ENCODE data around the gene MXI1. TPM values are rescaled to one million over a fixed set of nuclear protein-coding genes. Genes with fewer than 3 reads are reported as not detected.

Gene MXI1
- total RNA-seq, 1 donor from 2014 or later: 31.5 TPM

DNA sequence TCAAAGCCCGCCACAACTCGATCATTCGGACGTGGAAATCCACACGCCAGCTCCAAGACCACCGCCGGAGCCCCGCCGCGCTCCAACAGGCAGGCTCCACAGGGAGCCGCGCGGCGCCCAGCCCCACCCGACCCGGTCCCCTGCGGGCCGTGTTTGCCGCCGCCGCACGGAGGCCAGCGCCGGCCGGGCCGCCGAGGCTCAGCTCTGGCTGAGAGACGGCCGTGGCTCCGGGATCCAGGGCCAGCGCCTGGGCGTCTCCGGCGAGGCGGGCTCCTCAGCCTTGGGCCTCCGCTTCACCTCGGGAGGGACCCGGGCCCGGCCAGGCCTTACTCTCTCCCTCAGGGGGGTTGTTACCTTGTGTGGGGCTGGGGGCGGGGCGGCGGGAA is 97.0 kb downstream of the MXI1 start:
- peaks cover 43% of the 10 kb centered on the region for H4K20me1 ChIP-seq (ENCODE audit: insufficient read depth, low read length)
- TF ChIP-seq, protein P1, sequence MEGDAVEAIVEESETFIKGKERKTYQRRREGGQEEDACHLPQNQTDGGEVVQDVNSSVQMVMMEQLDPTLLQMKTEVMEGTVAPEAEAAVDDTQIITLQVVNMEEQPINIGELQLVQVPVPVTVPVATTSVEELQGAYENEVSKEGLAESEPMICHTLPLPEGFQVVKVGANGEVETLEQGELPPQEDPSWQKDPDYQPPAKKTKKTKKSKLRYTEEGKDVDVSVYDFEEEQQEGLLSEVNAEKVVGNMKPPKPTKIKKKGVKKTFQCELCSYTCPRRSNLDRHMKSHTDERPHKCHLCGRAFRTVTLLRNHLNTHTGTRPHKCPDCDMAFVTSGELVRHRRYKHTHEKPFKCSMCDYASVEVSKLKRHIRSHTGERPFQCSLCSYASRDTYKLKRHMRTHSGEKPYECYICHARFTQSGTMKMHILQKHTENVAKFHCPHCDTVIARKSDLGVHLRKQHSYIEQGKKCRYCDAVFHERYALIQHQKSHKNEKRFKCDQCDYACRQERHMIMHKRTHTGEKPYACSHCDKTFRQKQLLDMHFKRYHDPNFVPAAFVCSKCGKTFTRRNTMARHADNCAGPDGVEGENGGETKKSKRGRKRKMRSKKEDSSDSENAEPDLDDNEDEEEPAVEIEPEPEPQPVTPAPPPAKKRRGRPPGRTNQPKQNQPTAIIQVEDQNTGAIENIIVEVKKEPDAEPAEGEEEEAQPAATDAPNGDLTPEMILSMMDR (IDR thresholded peaks at IDR 0.05; ENCODE audit: insufficient read depth, low read depth, low read length): no peak
- H3K4me3 Mint-ChIP-seq (ENCODE audit: unreplicated experiment): peak overlapping the region; percentile 97
- H3K4me3 ChIP-seq (ENCODE audit: insufficient read depth, low read depth, low read length): peak overlapping the region; percentile 92
- H2AFZ ChIP-seq (ENCODE audit: low read depth, low read length): no peak overlapping the region
- H3K36me3 ChIP-seq (ENCODE audit: insufficient read depth, low read length): peaks cover 36% of the 10 kb centered on the region
- H3K9me3 Mint-ChIP-seq (ENCODE audit: unreplicated experiment): no peaks in the 10 kb centered on the region
- no peaks in the 10 kb centered on the region for H3K27me3 ChIP-seq (ENCODE audit: insufficient read depth, low read length)
- H3K4me1 ChIP-seq (ENCODE audit: insufficient read depth, low read length): peaks cover 7% of the 10 kb centered on the region
- no peaks in the 10 kb centered on the region for H3K9me3 ChIP-seq (ENCODE audit: insufficient read depth, low read depth, low read length)
- FAIRE-seq (no peak), DNase-seq (ENCODE audit: low read depth) (no peak)
- H3K36me3 Mint-ChIP-seq (ENCODE audit: low read depth, unreplicated experiment): peaks cover 4% of the 10 kb centered on the region
- peak overlapping the region; percentile 85 for H3K4me2 ChIP-seq (ENCODE audit: low read length)
- no peaks in the 10 kb centered on the region for H3K27me3 Mint-ChIP-seq (ENCODE audit: low read depth, unreplicated experiment)
- peak overlapping the region; percentile 97 for H3K9ac ChIP-seq (ENCODE audit: low read length)
- H3K4me1 Mint-ChIP-seq (ENCODE audit: low read depth, unreplicated experiment): peaks cover 32% of the 10 kb centered on the region
- H3K79me2 ChIP-seq (ENCODE audit: insufficient read depth, low read length): peaks cover 54% of the 10 kb centered on the region
- peak overlapping the region; percentile 97 for H3K27ac Mint-ChIP-seq (ENCODE audit: unreplicated experiment)
- H3K27ac ChIP-seq (ENCODE audit: low read depth, low read length): peak overlapping the region; percentile 88

- H3K9ac ChIP-seq (ENCODE audit: low read length): peak within 1 kb of the TSS; percentile 97
- peak; percentile 95 for DNase-seq (ENCODE audit: low read depth)
- H3K4me2 ChIP-seq (ENCODE audit: low read length): peak within 1 kb of the TSS; percentile 85
- H3K4me1 Mint-ChIP-seq (ENCODE audit: low read depth, unreplicated experiment): peaks cover 29% of the 10 kb centered on the region
- peak within 1 kb of the TSS; percentile 88 for H3K27ac ChIP-seq (ENCODE audit: low read depth, low read length)
- peak within 1 kb of the TSS; percentile 97 for H3K27ac Mint-ChIP-seq (ENCODE audit: unreplicated experiment)
- peak within 1 kb of the TSS; percentile 30 for H2AFZ ChIP-seq (ENCODE audit: low read depth, low read length)
- peaks cover 49% of the 10 kb centered on the region for H3K79me2 ChIP-seq (ENCODE audit: insufficient read depth, low read length)
- peaks cover 7% of the 10 kb centered on the region for H3K4me1 ChIP-seq (ENCODE audit: insufficient read depth, low read length)
- H3K4me3 Mint-ChIP-seq (ENCODE audit: unreplicated experiment): peak within 1 kb of the TSS; percentile 97
- no peaks in the 10 kb centered on the region for H3K27me3 ChIP-seq (ENCODE audit: insufficient read depth, low read length)
- H3K4me3 ChIP-seq (ENCODE audit: insufficient read depth, low read depth, low read length): peak within 1 kb of the TSS; percentile 92
- peaks cover 4% of the 10 kb centered on the region for H3K36me3 Mint-ChIP-seq (ENCODE audit: low read depth, unreplicated experiment)
- H3K9me3 ChIP-seq (ENCODE audit: insufficient read depth, low read depth, low read length): no peaks in the 10 kb centered on the region
- peaks cover 38% of the 10 kb centered on the region for H4K20me1 ChIP-seq (ENCODE audit: insufficient read depth, low read length)
- TF ChIP-seq, protein P1 (IDR thresholded peaks at IDR 0.05; ENCODE audit: insufficient read depth, low read depth, low read length): no peak
- no peak for TF ChIP-seq EZH2 (IDR thresholded peaks at IDR 0.05; ENCODE audit: insufficient read depth, low read length)
- peaks cover 31% of the 10 kb centered on the region for H3K36me3 ChIP-seq (ENCODE audit: insufficient read depth, low read length)
- H3K9me3 Mint-ChIP-seq (ENCODE audit: unreplicated experiment): no peaks in the 10 kb centered on the region
- H3K27me3 Mint-ChIP-seq (ENCODE audit: low read depth, unreplicated experiment): no peaks in the 10 kb centered on the region
- peak; percentile 90 for FAIRE-seq
These were observed 97.5 kb downstream of the MXI1 start, which contains the start of gene SMNDC1 for GRCh38 chr10:110304780-110305421. SMNDC1 (minus strand) TSS chr10:110304920; CDS start chr10:110303587, 1,333 bp downstream.
